ENCODE measurements around the gene PROCR. TPM values are rescaled to one million over a fixed set of nuclear protein-coding genes. Genes with fewer than 3 reads are reported as not detected.

The PROCR gene
- total RNA-seq = 10 to 100 TPM in 2 of 8 experiments, 1 to 10 TPM in 2, under 1 TPM in 3, not detected in 1; 0.11 to 60.3 (median 3.6) TPM

DNA sequence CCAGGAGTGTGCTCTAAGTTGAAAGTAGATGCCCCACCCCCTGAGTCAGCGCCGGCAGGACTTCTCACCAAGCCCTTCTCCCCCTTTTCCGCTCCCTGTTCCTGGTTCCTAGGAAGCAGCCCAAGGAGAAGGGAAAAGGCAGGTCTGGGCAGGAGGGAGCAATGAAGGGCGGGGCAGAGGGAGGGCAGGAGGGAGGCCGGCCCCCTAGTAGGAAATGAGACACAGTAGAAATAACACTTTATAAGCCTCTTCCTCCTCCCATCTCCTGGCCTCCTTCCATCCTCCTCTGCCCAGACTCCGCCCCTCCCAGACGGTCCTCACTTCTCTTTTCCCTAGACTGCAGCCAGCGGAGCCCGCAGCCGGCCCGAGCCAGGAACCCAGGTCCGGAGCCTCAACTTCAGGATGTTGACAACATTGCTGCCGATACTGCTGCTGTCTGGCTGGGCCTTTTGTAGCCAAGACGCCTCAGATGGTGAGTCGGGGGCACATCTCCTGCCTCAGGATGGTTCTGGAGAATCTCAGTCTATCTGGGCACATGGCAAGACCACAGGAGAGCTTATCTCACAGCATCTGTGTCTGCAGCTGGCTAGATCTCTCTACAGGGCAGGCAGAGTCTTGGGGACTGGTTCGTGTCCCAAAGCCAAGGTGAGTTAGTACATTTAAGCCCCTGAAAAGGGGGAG is at the start of gene PROCR:
Gene PROCR (plus strand): TSS at position 320 of the 681 bp plus-strand sequence. CDS start 83 bp downstream, at position 403.
- in situ Hi-C loops (cut with MboI; ENCODE audit: low pct_unique_long_range_greater_than_20kb in 2 of 9, low sequenced_read_pairs in 9 of 9, unreplicated experiment in 9 of 9) = no loop called here
- Histone ChIP-seq H3K4me3 (no peak within 1 kb of the TSS), H3K27ac (no peak within 1 kb of the TSS), H3K4me1 (replicated peaks in 1 of 2) (no peaks in the 10 kb centered on the region)
- 0 to 63% (median 20%) methylated on average over 1 to 8 of the region's 16 CpGs; no CpG with 5 or more reads in 1 of the 10 experiments for WGBS, 10 experiments
- peak; percentile 59 to 96 (median 84) for ATAC-seq (replicated peaks in 6 of 8)

DNA sequence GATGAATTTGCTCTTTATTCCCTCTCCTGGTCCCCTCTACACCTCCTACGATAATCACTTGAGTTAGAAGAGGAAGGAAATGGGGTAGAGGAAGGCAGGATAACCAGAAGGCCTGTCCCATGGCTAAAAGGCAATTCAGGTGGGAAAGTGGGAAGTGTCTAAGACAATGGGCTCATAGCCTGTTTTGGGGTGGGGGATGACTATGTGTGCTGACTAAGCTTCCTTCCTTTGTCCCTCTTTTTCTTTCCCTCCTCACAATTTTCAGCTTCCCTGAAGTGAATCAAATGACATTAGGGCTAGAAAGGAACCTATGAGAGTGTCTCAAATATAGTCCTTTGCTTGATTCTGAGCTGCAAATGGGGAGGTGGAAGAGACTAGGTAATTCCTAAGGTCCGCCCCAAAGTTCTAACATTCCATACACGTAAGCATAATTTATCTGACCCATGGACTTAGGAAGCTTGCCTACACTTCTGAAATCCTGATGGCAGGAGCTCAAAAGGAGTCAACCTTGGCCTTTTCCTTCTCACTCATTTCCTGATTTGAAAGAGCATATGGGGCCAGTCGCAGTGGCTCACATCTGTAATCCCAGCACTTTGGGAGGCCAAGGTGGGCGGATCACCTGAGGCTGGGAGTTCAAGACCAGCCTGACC is 49.0 kb upstream of the PROCR start:
- 96 to 100% (median 100%) methylated on average over 1 to 3 of the region's 5 CpGs; no CpG with 5 or more reads in 4 of the 10 experiments for WGBS, 10 experiments
- Histone ChIP-seq H3K27ac (no peak overlapping the region), H3K4me1 (replicated peaks in 1 of 2) (no peaks in the 10 kb centered on the region), H3K4me3 (no peak overlapping the region)
- in situ Hi-C loops (cut with MboI; ENCODE audit: low pct_unique_long_range_greater_than_20kb in 2 of 9, low sequenced_read_pairs in 9 of 9, unreplicated experiment in 9 of 9) = no loop called here
- ATAC-seq (replicated peaks in 6 of 8) = no peak

DNA sequence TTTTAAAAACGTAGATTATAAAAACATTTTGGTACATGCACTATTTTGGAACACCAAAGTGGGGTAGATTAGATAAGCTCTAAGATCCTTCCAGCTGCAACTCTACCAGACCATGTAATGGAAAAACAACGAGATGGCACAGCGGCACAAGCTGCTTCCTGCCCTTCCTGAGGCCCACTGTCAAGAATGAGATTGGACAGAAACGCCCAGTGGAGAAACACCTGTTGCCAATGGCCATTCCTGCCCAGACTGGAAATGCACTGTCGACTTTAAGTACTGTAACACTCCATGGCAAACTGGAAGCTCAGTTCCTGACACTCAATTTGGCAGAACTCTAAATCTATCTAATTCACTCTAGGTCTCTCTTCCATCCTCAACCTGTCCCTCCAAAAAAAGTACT is 46.1 kb upstream of the PROCR start:
- Histone ChIP-seq H3K4me1 (replicated peaks in 1 of 2) (no peaks in the 10 kb centered on the region), H3K4me3 (no peak overlapping the region), H3K27ac (no peak overlapping the region)
- WGBS, 10 experiments = 73 to 100% (median 100%) methylated on average over 1 to 4 of the region's 5 CpGs; no CpG with 5 or more reads in 1 of the 10 experiments
- in situ Hi-C loops (cut with MboI; ENCODE audit: low pct_unique_long_range_greater_than_20kb in 2 of 9, low sequenced_read_pairs in 9 of 9, unreplicated experiment in 9 of 9) = no loop called here
- no peak for ATAC-seq (replicated peaks in 6 of 8)

DNA sequence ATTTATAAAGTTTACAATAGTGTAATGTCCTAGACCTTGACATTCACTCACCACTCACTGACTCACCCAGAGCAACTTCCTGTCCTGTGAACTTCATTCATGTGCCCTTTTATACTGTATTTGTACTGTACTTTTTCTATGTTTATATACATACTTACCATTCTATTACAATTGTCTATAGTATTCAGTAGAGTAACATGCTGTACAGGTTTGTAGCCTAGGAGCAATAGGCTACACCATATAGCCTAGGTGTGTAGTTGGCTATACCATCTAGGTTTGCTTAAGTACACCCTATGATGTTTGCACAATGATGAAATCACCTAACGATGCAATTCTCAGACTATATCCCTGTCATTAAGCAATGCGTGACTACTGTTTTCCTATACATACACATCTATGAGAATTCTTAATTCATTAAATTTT is 42.2 kb upstream of the PROCR start:
- no peak for ATAC-seq (replicated peaks in 6 of 8)
- Histone ChIP-seq H3K4me1 (replicated peaks in 1 of 2) (no peaks in the 10 kb centered on the region), H3K4me3 (no peak overlapping the region), H3K27ac (no peak overlapping the region)
- WGBS, 10 experiments = 84 to 100% (median 90%) methylated on average over 1 to 2 of the region's 2 CpGs; no CpG with 5 or more reads in 1 of the 10 experiments
- in situ Hi-C loops (cut with MboI; ENCODE audit: low pct_unique_long_range_greater_than_20kb in 2 of 9, low sequenced_read_pairs in 9 of 9, unreplicated experiment in 9 of 9) = no loop called here

DNA sequence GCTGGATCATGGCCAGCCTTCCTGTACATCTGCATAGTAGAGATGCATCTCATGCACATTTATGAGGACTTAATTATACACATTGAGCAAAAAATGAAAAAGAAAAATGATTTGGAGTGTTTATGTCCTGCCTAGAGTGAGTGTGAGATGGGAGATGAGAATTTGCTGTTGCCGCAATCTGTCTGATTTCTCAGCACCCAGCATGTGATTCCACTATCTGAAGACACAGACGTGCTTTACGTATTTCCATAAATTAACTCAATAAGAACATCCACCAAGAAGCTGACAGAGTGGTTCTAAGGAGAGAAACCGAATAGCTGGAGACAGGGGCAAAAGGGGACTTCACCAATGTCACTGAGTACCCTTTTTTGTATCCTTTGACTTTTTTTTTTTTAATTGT is 39.9 kb upstream of the PROCR start:
- H3K4me3 ChIP-seq = no peak overlapping the region
- H3K4me1 ChIP-seq (replicated peaks in 1 of 2) = no peaks in the 10 kb centered on the region
- in situ Hi-C loops (cut with MboI; ENCODE audit: low pct_unique_long_range_greater_than_20kb in 2 of 9, low sequenced_read_pairs in 9 of 9, unreplicated experiment in 9 of 9) = no loop called here
- ATAC-seq (replicated peaks in 6 of 8) = no peak
- 83 to 100% (median 93%) methylated on average over 1 to 3 of the region's 4 CpGs; no CpG with 5 or more reads in 3 of the 10 experiments for WGBS, 10 experiments
- H3K27ac ChIP-seq = no peak overlapping the region

DNA sequence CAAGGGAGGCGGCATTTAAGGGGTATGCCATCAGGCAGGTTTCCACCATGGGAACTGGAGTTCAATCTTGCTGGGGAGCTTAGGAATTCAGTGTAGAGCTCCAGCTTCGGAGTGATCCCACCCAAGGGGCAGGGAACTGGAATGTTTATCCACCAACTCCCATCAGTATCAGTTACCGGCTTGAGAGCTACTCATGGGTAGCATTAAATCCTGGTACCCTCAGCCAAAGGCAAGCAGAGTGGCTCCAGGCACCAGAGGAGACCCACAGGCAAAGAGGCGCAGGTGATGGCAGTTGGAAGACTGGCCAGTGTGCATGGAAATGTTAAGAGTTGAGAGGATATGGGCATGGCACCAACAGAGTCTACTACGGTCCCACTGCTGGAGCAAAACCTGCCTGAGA is 38.8 kb upstream of the PROCR start:
- in situ Hi-C loops (cut with MboI; ENCODE audit: low pct_unique_long_range_greater_than_20kb in 2 of 9, low sequenced_read_pairs in 9 of 9, unreplicated experiment in 9 of 9) = no loop called here
- Histone ChIP-seq H3K4me3 (no peak overlapping the region), H3K27ac (no peak overlapping the region), H3K4me1 (replicated peaks in 1 of 2) (no peaks in the 10 kb centered on the region)
- 75 to 100% (median 95%) methylated on average over 1 to 5 of the region's 5 CpGs; no CpG with 5 or more reads in 2 of the 10 experiments for WGBS, 10 experiments
- no peak for ATAC-seq (replicated peaks in 6 of 8)

DNA sequence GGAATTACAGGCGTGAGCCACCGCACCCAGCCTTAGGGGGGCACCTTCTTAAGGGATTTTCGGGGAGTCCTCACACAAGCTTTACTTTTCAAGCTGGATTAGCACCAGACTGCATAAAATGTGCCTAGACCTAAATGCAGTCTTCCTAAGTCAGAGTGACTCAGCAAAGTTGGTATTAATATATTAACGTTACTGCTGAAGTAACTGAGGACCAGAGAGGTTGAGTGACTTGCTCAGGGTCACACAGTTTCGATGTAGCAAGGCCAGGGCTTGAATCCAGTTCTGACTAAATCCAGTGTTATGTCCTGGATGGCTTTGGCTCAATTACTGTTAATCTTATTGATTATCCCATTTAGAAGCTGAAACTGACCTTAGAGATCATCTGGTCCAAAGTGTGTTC is 38.1 kb upstream of the PROCR start:
- in situ Hi-C loops (cut with MboI; ENCODE audit: low pct_unique_long_range_greater_than_20kb in 2 of 9, low sequenced_read_pairs in 9 of 9, unreplicated experiment in 9 of 9) = no loop called here
- Histone ChIP-seq H3K4me3 (no peak overlapping the region), H3K4me1 (replicated peaks in 1 of 2) (no peaks in the 10 kb centered on the region), H3K27ac (no peak overlapping the region)
- no peak for ATAC-seq (replicated peaks in 6 of 8)
- 69 to 100% (median 89%) methylated on average over 1 to 4 of the region's 5 CpGs; no CpG with 5 or more reads in 4 of the 10 experiments for WGBS, 10 experiments

DNA sequence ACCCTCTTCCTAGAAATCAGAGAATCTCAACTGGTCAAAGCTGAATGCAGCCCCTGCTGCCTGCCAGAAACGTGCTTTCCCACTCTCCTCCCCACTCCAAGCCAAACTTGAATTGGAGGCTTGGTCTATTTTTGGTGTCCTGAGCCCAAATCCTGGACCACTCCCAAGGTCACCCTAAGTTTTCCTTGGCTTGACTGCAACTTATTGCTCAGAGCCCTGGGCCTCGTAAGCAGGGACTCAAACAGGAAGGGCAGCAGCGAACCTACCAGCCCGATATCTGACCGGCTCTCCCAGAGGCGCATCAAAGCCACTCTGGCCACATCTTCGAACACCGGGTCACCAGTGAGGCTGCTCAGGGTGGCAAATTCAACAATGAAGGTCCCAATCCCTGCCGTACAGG is 37.4 kb upstream of the PROCR start:
- no peaks in the 10 kb centered on the region for H3K4me1 ChIP-seq (replicated peaks in 1 of 2)
- ATAC-seq (replicated peaks in 6 of 8) = no peak
- H3K4me3 ChIP-seq = no peak overlapping the region
- 80 to 100% (median 100%) methylated on average over 1 to 7 of the region's 9 CpGs; no CpG with 5 or more reads in 3 of the 10 experiments for WGBS, 10 experiments
- H3K27ac ChIP-seq = no peak overlapping the region
- in situ Hi-C loops (cut with MboI; ENCODE audit: low pct_unique_long_range_greater_than_20kb in 2 of 9, low sequenced_read_pairs in 9 of 9, unreplicated experiment in 9 of 9) = no loop called here

DNA sequence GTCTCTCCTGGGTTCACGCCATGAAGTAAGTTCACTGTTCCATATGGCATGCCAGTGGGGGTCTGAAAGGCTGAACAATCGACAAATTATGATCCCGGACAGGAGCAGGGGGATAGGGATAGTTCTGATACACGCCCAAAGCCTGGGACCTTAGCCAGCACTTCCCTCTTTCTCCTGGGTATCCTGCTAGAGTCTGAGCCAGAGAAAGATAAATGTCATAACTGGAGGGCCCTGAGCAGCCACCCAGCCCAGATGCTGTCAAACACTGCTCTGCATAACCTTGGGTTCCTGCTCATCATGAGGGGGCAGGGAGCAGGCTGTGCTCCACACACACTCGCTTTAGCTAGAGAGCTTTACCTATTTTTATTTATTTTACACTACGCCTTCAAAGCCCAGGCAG is 37.0 kb upstream of the PROCR start:
- no peak for ATAC-seq (replicated peaks in 6 of 8)

DNA sequence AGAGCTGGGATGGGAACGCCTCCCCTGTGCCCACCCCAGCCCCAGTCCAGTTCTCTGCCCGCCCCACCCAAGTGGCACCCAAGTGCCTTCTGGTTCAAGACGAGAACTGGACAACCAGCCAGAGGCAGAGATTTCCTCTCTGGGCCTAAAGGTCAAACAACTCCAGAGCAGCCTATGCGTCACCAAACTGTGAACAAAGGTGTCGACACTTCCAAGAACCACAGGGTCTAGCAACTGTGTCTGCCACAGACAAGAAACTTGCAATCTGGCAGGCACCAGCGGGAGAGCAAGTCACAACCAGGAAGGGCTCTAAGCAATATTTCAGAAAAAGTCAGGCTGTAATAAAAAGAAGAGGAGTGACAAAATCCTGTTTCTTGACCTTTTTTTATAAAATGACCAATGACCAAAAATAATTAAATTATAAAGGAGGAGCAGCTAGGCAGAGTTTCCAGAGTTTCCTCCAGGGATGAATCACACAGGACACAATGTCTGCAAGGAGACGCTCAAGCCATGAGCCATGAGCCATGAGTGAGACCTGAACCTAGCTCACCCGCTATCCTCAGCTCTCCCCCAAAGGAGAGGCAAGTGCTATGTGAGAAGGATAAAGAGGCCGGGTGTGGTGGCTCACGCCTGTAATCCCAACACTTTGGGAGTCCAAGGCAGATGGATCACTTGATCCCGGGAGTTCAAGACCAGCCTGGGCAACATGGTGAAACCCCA is 35.8 kb upstream of the PROCR start:
- WGBS, 10 experiments = 12 to 100% (median 87%) methylated on average over 1 to 7 of the region's 11 CpGs; no CpG with 5 or more reads in 2 of the 10 experiments
- no peak overlapping the region for H3K4me3 ChIP-seq
- in situ Hi-C loops (cut with MboI; ENCODE audit: low pct_unique_long_range_greater_than_20kb in 2 of 9, low sequenced_read_pairs in 9 of 9, unreplicated experiment in 9 of 9) = no loop called here
- H3K27ac ChIP-seq = no peak overlapping the region
- ATAC-seq (replicated peaks in 6 of 8) = peak in 1 of 8 experiments; percentile 55
- no peaks in the 10 kb centered on the region for H3K4me1 ChIP-seq (replicated peaks in 1 of 2)

More for the DNA sequence above, 37.0 kb upstream of the PROCR start:
- WGBS, 10 experiments = 83 to 100% (median 91%) methylated on average over 1 to 5 of the region's 6 CpGs; no CpG with 5 or more reads in 2 of the 10 experiments
- Histone ChIP-seq H3K27ac (no peak overlapping the region), H3K4me1 (replicated peaks in 1 of 2) (no peaks in the 10 kb centered on the region), H3K4me3 (no peak overlapping the region)
- in situ Hi-C loops (cut with MboI; ENCODE audit: low pct_unique_long_range_greater_than_20kb in 2 of 9, low sequenced_read_pairs in 9 of 9, unreplicated experiment in 9 of 9) = no loop called here

DNA sequence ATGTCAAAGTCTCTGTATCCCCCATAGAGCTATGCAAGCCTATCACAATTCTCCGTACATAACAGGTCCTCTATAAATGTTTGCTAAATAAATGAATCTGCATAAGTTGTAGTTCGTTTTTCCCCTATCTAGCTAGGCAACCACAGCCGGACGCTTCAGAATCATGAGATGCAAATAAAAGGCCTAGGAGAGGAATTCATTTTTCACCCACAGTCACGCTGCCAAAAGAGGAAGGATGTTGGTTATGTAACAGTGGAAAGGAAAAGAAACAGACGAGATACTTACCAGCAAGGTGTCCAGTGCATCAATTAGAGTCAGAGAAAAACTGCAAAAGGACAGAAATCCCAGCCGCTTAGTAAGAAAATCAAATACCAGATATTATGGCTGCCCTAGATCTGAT is 27.2 kb upstream of the PROCR start:
- Histone ChIP-seq H3K4me1 (replicated peaks in 1 of 2) (peaks cover 6 to 8% of the 10 kb centered on the region in 2 donors), H3K27ac (no peak overlapping the region), H3K4me3 (no peak overlapping the region)
- no peak for ATAC-seq (replicated peaks in 6 of 8)
- 38 to 100% (median 71%) methylated on average over 1 to 7 of the region's 7 CpGs; no CpG with 5 or more reads in 1 of the 10 experiments for WGBS, 10 experiments
- in situ Hi-C loops (cut with MboI; ENCODE audit: low pct_unique_long_range_greater_than_20kb in 2 of 9, low sequenced_read_pairs in 9 of 9, unreplicated experiment in 9 of 9) = no loop called here

DNA sequence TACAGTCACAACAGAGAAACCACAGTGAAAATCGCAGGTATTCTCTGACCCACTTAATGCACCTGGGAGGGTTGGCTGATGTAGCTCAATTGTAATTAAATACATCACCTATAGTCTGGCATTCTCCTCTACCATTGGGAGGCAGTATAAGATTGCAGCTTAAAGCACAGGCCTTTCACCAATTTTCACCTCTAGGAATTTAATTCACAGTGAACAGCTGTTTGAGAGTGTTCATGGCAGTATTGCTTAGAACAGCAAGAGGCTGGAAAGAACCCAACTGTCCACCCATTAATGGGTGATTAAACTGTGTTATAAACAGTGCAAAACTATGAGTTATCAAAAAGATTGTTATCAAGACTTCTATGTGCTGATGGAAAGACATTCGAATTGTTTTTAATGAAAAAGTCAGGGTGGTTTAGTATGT is 26.7 kb upstream of the PROCR start:
- Histone ChIP-seq H3K4me1 (replicated peaks in 1 of 2) (peaks cover 6 to 8% of the 10 kb centered on the region in 2 donors), H3K4me3 (no peak overlapping the region), H3K27ac (no peak overlapping the region)
- 31 to 100% (median 80%) methylated on average over 1 to 2 of the region's 2 CpGs; no CpG with 5 or more reads in 5 of the 10 experiments for WGBS, 10 experiments
- in situ Hi-C loops (cut with MboI; ENCODE audit: low pct_unique_long_range_greater_than_20kb in 2 of 9, low sequenced_read_pairs in 9 of 9, unreplicated experiment in 9 of 9) = no loop called here
- peak in 2 of 8 experiments; percentile 3 to 7 for ATAC-seq (replicated peaks in 6 of 8)
